Epithelial cell of esophagus (primary cell): Measurements from ENCODE around the gene HOXC10.

Experiments
- DNase-seq: peaks from one replicate; pipeline ENCODE4 v3.0.0; 2010; ENCODE audit warnings: low read depth
- H3K4me3 ChIP-seq: 2 replicates; pipeline ENCODE4 v1.5.1; 2011; ENCODE audit warnings: mild to moderate bottlenecking, low read length, control low read depth
- TF ChIP-seq, protein P1 (sequence below): IDR thresholded peaks from 2 replicates; pipeline ENCODE4 v1.5.1; 2011; ENCODE audit warnings: low read depth, mild to moderate bottlenecking, low read length, control low read depth, inconsistent platforms; ENCODE audit not compliant: insufficient read depth; ENCODE audit errors: missing control alignments

HOXC10 gene

DNA sequence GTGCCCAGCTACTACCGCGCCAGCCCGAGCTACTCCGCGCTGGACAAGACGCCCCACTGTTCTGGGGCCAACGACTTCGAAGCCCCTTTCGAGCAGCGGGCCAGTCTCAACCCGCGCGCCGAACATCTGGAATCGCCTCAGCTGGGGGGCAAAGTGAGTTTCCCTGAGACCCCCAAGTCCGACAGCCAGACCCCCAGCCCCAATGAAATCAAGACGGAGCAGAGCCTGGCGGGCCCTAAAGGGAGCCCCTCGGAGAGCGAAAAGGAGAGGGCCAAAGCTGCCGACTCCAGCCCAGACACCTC, 697 bp downstream of the HOXC10 start:
- H3K4me3 ChIP-seq = no peak overlapping the region
- DNase-seq = no peak
- TF ChIP-seq, protein P1, sequence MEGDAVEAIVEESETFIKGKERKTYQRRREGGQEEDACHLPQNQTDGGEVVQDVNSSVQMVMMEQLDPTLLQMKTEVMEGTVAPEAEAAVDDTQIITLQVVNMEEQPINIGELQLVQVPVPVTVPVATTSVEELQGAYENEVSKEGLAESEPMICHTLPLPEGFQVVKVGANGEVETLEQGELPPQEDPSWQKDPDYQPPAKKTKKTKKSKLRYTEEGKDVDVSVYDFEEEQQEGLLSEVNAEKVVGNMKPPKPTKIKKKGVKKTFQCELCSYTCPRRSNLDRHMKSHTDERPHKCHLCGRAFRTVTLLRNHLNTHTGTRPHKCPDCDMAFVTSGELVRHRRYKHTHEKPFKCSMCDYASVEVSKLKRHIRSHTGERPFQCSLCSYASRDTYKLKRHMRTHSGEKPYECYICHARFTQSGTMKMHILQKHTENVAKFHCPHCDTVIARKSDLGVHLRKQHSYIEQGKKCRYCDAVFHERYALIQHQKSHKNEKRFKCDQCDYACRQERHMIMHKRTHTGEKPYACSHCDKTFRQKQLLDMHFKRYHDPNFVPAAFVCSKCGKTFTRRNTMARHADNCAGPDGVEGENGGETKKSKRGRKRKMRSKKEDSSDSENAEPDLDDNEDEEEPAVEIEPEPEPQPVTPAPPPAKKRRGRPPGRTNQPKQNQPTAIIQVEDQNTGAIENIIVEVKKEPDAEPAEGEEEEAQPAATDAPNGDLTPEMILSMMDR = no peak

DNA sequence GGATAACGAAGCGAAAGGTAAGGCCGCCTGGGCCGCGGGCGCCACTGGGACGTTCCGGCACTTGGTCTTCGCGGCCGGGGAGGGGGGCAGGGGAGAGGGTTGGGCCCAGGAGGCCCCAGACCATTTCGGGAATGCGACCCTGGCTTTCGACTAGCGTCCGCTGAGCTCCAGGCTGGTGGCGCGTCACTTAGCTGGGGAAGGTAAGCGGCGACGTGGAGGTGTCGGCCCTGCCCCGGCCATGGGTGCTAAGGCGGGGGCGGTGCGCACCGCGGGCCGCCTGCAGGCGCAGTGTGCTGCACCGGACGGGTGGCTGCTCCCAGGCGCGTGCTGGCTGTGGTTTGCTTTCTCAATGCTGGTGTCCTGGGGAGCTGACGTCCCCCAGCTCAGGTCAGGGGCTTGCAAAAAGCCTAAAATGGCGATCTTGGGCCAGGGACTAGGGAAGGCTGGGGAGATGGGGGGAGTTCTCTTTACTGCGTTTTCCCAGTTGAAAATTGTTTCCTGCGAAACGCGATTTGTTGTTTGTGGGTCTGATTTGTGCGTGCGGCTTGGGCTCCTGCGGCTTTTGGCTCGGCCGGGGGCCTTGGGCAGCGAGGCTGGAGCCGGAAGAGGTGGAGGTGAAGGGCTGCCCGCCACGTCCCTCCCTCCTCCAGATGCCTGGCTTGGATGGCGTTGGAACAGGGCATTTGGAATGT, 1.2 kb downstream of the HOXC10 start:
- DNase-seq = peak; percentile 26
- no peak overlapping the region for H3K4me3 ChIP-seq
- TF ChIP-seq, protein P1 = no peak

DNA sequence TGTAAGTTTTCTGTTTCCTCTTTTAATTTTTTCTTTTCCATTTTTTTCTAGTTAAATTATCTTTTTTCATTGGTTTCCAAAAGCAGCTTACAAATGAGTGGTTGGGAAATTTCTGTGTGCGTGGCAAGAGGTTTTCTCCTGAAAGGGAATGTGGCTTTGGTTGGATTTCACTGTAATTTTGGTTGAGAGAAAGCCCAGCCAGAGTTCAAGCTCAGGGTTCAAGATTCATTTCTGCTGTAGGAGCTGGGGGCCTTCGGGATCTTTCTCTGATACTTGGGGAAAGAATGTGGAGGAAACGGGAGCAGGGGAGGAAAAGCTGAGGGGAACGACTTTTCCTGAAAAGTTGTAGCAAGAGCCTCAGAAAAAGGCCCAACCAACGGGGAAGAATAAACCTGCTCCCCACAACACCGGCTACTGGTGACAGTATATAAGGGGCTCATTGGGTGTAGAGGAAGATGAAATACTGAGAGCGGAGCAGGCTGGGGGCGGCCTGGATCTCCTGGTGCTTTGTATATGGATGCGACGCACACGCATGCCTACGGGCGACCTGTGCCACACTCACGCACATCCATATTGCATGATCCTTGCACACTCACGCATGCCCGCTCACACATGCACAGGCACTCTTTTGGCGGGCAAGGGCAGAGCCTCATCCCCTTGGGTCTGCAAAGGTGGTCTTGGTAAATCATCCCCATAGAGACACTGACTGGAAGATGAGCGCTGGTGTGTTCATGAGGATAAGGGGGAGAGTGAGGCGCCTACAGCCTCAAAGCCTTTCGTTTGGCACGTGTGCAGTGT, 1.9 kb downstream of the HOXC10 start:
- no peak overlapping the region for H3K4me3 ChIP-seq
- no peak for DNase-seq

DNA sequence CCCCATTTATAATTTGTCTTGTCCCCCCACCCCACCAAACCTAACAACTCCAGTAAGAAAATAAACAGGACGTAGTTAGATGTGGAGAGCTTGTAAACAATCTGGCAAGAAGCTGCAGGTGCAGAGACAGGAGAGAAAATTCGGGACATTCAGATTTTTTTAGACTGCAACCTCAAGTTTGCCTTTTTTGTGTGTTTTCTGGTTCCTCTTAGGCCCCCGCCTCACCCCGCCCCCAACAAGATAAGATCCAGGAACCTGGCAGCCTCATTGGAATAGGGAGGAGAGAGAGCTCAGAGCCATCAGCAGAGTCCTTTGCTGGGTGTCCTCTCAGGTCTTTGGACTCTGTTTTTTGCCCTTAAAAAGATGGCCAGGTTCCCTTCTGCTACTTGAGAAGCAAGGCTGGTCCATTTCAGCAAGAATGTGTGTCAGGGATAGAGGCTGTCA, 2.9 kb downstream of the HOXC10 start:
- no peak overlapping the region for H3K4me3 ChIP-seq
- DNase-seq = no peak
- TF ChIP-seq, protein P1 = no peak

More for the DNA sequence above, 1.9 kb downstream of the HOXC10 start:
- TF ChIP-seq, protein P1 = no peak

DNA sequence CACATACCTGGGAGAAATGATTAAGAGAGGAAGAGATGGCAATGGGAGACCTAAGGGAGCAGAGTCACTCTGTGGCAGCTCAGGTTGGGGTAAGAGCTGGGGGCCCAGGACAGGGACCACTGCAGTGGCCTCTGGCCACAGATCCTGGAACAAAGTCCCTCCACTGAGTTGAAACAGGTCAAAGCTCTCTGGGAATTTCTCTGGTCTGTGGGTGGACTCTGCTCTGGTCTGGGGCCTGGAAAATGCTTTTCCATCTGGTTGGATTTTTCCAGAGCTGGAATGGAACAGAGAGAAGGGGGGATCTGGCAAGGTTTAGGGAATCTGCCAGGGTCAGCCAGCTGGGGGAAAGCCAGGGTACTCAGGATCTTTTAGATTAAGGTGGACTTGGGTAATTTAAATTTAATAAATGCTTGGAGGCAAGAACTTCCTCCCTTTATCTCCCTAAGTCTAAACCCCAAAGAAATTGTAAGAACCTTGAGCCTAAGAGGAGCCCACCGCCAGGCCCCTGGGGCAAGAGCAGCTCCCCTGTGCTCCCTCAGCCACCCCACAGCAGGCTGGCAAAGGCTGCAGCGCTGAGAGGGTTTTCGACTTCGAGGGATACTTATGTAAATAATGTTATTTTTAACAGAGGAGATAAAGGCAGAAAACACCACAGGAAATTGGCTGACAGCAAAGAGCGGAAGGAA, 3.7 kb downstream of the HOXC10 start:
- H3K4me3 ChIP-seq = no peak overlapping the region
- DNase-seq = no peak
- TF ChIP-seq, protein P1 = no peak

DNA sequence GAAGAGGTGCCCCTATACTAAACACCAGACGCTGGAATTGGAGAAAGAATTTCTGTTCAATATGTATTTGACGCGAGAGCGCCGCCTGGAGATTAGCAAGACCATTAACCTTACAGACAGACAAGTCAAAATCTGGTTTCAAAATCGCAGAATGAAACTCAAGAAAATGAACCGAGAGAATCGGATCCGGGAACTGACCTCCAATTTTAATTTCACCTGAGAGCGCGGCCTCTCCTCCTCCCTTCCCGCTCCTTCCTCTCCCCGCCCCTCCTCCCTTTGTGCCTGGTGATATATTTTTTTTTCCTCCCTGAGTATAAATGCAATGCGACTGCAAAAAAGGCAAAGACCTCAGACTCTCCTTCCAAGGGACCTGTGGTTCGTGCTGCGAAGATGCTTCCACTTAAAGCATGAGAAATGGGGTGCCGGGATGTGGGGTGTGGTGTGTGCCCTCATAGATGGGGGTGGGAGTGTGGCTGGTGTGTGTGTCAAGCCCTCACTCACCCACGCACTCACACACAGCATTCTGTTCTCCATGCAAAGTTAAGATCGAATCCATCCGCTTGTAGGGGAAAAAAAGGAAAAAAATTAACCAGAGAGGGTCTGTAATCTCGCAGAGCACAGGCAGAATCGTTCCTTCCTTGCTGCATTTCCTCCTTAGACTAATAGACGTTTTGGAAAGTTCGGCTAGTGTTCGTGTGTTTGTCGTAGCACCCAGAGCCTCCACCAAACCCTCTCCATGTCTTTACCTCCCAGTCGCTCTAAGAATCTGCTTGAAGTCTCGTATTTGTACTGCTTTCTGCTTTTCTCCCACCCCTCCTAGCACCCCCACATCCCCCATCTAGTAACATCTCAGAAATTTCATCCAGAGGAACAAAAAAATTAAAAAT, 4.5 kb downstream of the HOXC10 start:
- DNase-seq = peak; percentile 62
- no peak overlapping the region for H3K4me3 ChIP-seq
- TF ChIP-seq, protein P1 = peak; percentile 57
